ENCODE data around the gene WSCD1. TPM values are rescaled to one million over a fixed set of nuclear protein-coding genes. Genes with fewer than 3 reads are reported as not detected.

WSCD1 gene
- total RNA-seq, 2 experiments from 2014 or later = 0.50 to 0.53 TPM

GRCh38 chr17:6159541-6160231 is 89.5 kb downstream of the WSCD1 start:
- intact Hi-C loops (cut with micrococcal nuclease) = no loop called here
- DNase-seq = no peak
- Mint-ChIP-seq H3K27me3 (peaks cover 15% of the 10 kb centered on the region), H3K4me3 (no peak overlapping the region), H3K9me3 (no peaks in the 10 kb centered on the region), H3K27ac (no peak overlapping the region), H3K4me1 (ENCODE audit: low read depth) (no peaks in the 10 kb centered on the region), H3K36me3 (no peaks in the 10 kb centered on the region)
- ChIA-PET POLR2A (no interaction called here), CTCF (no interaction called here)

GRCh38 chr17:6160232-6160555 is 90.0 kb downstream of the WSCD1 start:
- ChIA-PET POLR2A (no interaction called here), CTCF (no interaction called here)
- H3K27me3 Mint-ChIP-seq = peaks cover 15% of the 10 kb centered on the region
- no peak overlapping the region for H3K27ac Mint-ChIP-seq
- intact Hi-C loops (cut with micrococcal nuclease) = no loop called here
- no peaks in the 10 kb centered on the region for H3K4me1 Mint-ChIP-seq (ENCODE audit: low read depth)
- no peak for DNase-seq
- H3K36me3 Mint-ChIP-seq = no peaks in the 10 kb centered on the region
- H3K9me3 Mint-ChIP-seq = no peaks in the 10 kb centered on the region
- no peak overlapping the region for H3K4me3 Mint-ChIP-seq

GRCh38 chr17:6160911-6161855 is 91.0 kb downstream of the WSCD1 start:
- intact Hi-C loops (cut with micrococcal nuclease) = no loop called here
- H3K27me3 Mint-ChIP-seq = peaks cover 14% of the 10 kb centered on the region
- POLR2A ChIA-PET = no interaction called here
- no peaks in the 10 kb centered on the region for H3K9me3 Mint-ChIP-seq
- no peaks in the 10 kb centered on the region for H3K4me1 Mint-ChIP-seq (ENCODE audit: low read depth)
- no peak overlapping the region for H3K27ac Mint-ChIP-seq
- DNase-seq = no peak
- no peaks in the 10 kb centered on the region for H3K36me3 Mint-ChIP-seq
- H3K4me3 Mint-ChIP-seq = no peak overlapping the region
- CTCF ChIA-PET = interaction anchor here (0.6 kb wide), 1 partner anchor 292 kb away, joined by 3 read pairs; no protein-coding TSS in a partner anchor

DNA sequence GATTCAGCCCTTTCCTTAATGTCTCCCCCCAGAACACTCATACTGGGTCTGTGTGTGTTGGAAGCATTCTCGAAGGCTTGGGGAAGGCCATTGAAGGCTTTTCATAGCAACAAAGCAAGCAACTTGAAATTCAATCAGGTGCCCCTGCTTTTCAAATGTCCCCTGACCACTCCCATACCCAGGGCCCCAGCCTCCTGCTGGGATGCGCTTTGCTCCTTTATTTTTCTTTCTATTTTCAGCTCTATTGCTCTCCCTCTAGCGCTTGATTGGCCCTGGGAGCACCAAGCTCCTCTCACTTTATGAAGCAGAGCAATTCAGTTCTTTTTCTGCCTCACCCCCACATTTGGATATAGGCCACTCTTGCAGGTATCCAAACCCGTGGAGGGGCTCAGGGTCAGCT is 92.0 kb downstream of the WSCD1 start:
- POLR2A ChIA-PET = no interaction called here
- Mint-ChIP-seq H3K9me3 (no peaks in the 10 kb centered on the region), H3K27ac (no peak overlapping the region), H3K36me3 (no peaks in the 10 kb centered on the region), H3K4me1 (ENCODE audit: low read depth) (no peaks in the 10 kb centered on the region), H3K27me3 (peaks cover 13% of the 10 kb centered on the region), H3K4me3 (no peak overlapping the region)
- CTCF ChIA-PET = no interaction called here
- no peak for DNase-seq
- intact Hi-C loops (cut with micrococcal nuclease) = no loop called here

DNA sequence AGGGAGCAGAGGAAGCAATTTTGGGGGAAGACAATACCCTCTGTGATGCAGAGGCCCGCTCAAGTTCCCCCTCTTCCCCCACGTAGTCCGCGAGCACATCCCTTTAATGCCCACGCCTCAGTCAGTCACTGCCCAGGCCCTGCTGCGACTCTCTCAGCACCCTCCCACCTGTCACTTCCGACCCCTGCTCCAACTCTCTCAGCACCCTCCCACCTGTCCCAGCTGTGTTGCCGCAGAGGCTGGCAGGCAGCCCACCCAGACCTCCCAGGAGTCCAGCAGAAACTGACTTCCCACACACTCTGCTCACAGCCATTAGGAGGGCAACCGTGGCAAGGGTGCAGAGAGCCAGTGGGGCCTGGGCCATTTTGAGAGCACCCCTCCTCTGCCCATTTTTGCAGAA is 92.7 kb downstream of the WSCD1 start:
- no peak overlapping the region for H3K4me3 Mint-ChIP-seq

DNA sequence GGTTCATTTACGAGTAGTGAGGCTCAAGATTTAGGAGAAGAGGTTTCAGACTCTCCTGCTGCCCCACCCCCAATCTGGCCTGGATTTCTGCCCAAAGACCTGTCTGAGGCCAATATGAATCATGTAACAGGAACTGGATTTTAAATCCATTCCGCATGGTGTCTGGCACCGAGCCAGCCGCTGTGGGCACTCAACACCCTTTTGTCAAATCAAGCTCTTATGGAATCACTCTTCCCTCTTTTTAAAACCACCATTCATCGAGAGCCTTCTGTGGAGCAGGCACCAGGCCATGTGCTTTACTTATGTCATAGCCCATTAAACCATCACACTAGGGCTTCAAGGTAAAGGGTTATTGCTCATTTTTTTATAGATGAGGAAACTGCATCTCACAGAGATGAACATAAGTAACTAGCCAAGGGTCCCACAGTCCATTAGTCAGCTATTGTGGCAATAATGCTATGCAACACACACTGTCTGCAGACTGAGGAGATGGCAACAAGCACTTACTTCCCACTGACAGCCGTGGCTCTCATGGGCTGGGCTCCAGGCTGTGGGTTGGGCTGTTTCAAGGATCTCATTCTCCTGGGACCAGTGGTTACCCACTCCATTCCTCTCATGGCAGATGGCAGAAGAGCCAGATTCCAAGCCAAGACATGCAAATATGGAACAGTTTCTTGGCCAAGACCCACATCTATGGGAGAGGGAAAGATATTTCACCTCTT is 93.6 kb downstream of the WSCD1 start:
- Mint-ChIP-seq H3K27me3 (peaks cover 13% of the 10 kb centered on the region), H3K27ac (no peak overlapping the region), H3K9me3 (no peaks in the 10 kb centered on the region), H3K4me1 (ENCODE audit: low read depth) (no peaks in the 10 kb centered on the region), H3K36me3 (no peaks in the 10 kb centered on the region), H3K4me3 (no peak overlapping the region)
- DNase-seq = no peak
- intact Hi-C loops (cut with micrococcal nuclease) = no loop called here
- POLR2A ChIA-PET = no interaction called here
- CTCF ChIA-PET = no interaction called here

More for the DNA sequence above, 92.7 kb downstream of the WSCD1 start:
- Mint-ChIP-seq H3K9me3 (no peaks in the 10 kb centered on the region), H3K4me1 (ENCODE audit: low read depth) (no peaks in the 10 kb centered on the region), H3K27ac (no peak overlapping the region), H3K36me3 (no peaks in the 10 kb centered on the region), H3K27me3 (peaks cover 13% of the 10 kb centered on the region)
- ChIA-PET CTCF (no interaction called here), POLR2A (no interaction called here)
- DNase-seq = no peak
- intact Hi-C loops (cut with micrococcal nuclease) = no loop called here

- intact Hi-C loops (cut with micrococcal nuclease) = no loop called here
- no peak overlapping the region for H3K27ac Mint-ChIP-seq
- H3K9me3 Mint-ChIP-seq = peaks cover 3% of the 10 kb centered on the region
- H3K27me3 Mint-ChIP-seq = peaks cover 7% of the 10 kb centered on the region
- no peak for DNase-seq
- no peak overlapping the region for H3K4me3 Mint-ChIP-seq
- ChIA-PET POLR2A (no interaction called here), CTCF (no interaction called here)
- no peaks in the 10 kb centered on the region for H3K4me1 Mint-ChIP-seq (ENCODE audit: low read depth)
- H3K36me3 Mint-ChIP-seq = no peaks in the 10 kb centered on the region
Measured at GRCh38 chr17:6164996-6165395, 94.8 kb downstream of the WSCD1 start.

GRCh38 chr17:6165806-6166205 is 95.6 kb downstream of the WSCD1 start:
- Mint-ChIP-seq H3K4me3 (no peak overlapping the region), H3K27ac (no peak overlapping the region), H3K36me3 (no peaks in the 10 kb centered on the region), H3K9me3 (peaks cover 6% of the 10 kb centered on the region), H3K27me3 (peaks cover 8% of the 10 kb centered on the region), H3K4me1 (ENCODE audit: low read depth) (no peaks in the 10 kb centered on the region)
- CTCF ChIA-PET = no interaction called here
- no peak for DNase-seq
- POLR2A ChIA-PET = no interaction called here
- intact Hi-C loops (cut with micrococcal nuclease) = no loop called here

DNA sequence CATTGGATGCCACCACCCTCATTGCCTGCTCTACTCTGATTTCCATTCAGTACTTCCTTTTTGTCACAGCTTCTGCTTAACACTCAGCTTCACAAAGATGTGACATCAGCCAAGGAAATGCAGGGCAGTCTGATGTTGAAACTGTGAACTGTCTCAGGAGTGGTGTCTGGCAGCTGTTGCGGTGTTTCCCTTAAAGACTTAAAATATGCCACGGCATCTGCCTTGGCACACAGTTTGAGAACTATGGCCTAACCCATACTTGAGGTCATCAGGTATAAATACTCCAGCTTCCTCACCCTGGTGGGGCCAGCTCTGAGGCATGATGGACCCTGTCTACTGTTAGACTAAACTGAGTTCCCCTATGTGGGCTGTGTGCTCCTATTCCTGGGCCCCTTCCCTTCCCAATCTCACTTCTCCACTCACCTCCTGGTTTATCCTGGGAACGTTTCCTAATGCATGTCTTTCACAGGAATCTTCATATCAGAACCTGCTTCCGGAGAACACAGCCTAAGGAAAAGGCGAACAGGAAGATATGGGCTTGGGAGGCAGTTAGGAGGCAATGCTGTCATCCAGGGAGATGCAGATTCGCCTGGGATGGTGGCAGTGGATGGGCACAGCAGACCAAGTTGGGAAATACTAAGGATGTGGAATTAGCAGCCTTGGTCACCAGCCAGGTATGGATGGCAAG is 96.5 kb downstream of the WSCD1 start:
- Mint-ChIP-seq H3K27ac (no peak overlapping the region), H3K4me3 (no peak overlapping the region), H3K9me3 (peaks cover 6% of the 10 kb centered on the region), H3K4me1 (ENCODE audit: low read depth) (no peaks in the 10 kb centered on the region), H3K27me3 (peaks cover 8% of the 10 kb centered on the region), H3K36me3 (no peaks in the 10 kb centered on the region)
- intact Hi-C loops (cut with micrococcal nuclease) = no loop called here
- ChIA-PET CTCF (no interaction called here), POLR2A (no interaction called here)
- no peak for DNase-seq

DNA sequence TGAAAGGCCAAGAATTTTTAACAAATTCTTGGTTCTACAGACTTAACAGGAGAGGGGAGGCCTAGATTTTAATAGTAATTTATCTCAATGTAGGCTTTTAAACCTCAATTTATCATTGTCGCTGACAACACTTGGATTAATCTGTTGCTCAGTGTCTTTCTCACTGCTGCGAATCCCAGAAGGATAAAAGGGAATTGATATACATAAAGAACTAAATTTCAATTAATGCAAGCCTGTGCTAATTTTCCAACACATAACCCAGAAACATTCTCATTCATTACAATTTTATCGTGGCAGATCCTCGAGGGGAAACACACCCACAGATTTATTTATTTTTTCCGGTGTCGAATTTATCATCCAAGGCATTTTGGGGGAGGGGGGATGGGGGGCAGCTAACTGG is 98.1 kb downstream of the WSCD1 start:
- no peaks in the 10 kb centered on the region for H3K4me1 Mint-ChIP-seq (ENCODE audit: low read depth)
- CTCF ChIA-PET = no interaction called here
- DNase-seq = no peak
- peaks cover 6% of the 10 kb centered on the region for H3K9me3 Mint-ChIP-seq
- no peak overlapping the region for H3K27ac Mint-ChIP-seq
- peaks cover 13% of the 10 kb centered on the region for H3K27me3 Mint-ChIP-seq
- POLR2A ChIA-PET = no interaction called here
- no peak overlapping the region for H3K4me3 Mint-ChIP-seq
- intact Hi-C loops (cut with micrococcal nuclease) = no loop called here
- H3K36me3 Mint-ChIP-seq = no peaks in the 10 kb centered on the region

DNA sequence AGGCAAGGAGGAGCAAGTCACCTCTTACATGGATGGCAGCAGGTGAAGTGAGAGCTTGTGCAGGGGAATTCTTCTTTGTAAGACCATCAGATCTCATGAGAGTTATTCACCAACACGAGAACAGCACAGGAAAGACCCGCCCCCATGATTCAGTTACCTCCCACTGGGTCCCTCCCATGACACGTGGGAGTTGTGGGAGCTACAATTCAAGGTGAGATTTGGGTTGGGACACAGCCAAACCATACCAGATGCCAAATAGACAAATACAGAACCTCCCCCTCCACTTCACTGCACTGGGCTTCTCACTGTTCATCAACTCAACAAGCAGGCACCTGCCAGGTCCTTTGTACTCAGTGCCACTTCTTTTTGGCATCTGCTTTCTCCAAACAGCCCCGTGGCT is 100.2 kb downstream of the WSCD1 start:
- CTCF ChIA-PET = no interaction called here

GRCh38 chr17:6172642-6173330 is 102.6 kb downstream of the WSCD1 start:
- Mint-ChIP-seq H3K4me3 (no peak overlapping the region), H3K4me1 (ENCODE audit: low read depth) (no peaks in the 10 kb centered on the region), H3K36me3 (no peaks in the 10 kb centered on the region), H3K27ac (no peak overlapping the region), H3K9me3 (peaks cover 6% of the 10 kb centered on the region), H3K27me3 (peaks cover 16% of the 10 kb centered on the region)
- POLR2A ChIA-PET = no interaction called here
- intact Hi-C loops (cut with micrococcal nuclease) = no loop called here
- DNase-seq = no peak
- CTCF ChIA-PET = no interaction called here

More for the DNA sequence above, 100.2 kb downstream of the WSCD1 start:
- no peaks in the 10 kb centered on the region for H3K36me3 Mint-ChIP-seq
- no peak overlapping the region for H3K27ac Mint-ChIP-seq
- H3K4me3 Mint-ChIP-seq = no peak overlapping the region
- H3K4me1 Mint-ChIP-seq (ENCODE audit: low read depth) = no peaks in the 10 kb centered on the region
- DNase-seq = no peak
- H3K9me3 Mint-ChIP-seq = peaks cover 6% of the 10 kb centered on the region
- POLR2A ChIA-PET = no interaction called here
- H3K27me3 Mint-ChIP-seq = peaks cover 16% of the 10 kb centered on the region
- intact Hi-C loops (cut with micrococcal nuclease) = no loop called here
